GM12892 (cell line): Measurements from ENCODE around the gene OIT3.

Experiments used
- POLR2A ChIP-seq: IDR thresholded peaks from 2 replicates; pipeline ENCODE4 v1.6.1; 2011; ENCODE audit warnings: low read depth, low read length, control low read depth
- TAF1 ChIP-seq: IDR thresholded peaks from 2 replicates; pipeline ENCODE4 v1.6.1; 2011; ENCODE audit warnings: low read depth, mild to moderate bottlenecking, control low read depth, low read length, borderline replicate concordance

DNA sequence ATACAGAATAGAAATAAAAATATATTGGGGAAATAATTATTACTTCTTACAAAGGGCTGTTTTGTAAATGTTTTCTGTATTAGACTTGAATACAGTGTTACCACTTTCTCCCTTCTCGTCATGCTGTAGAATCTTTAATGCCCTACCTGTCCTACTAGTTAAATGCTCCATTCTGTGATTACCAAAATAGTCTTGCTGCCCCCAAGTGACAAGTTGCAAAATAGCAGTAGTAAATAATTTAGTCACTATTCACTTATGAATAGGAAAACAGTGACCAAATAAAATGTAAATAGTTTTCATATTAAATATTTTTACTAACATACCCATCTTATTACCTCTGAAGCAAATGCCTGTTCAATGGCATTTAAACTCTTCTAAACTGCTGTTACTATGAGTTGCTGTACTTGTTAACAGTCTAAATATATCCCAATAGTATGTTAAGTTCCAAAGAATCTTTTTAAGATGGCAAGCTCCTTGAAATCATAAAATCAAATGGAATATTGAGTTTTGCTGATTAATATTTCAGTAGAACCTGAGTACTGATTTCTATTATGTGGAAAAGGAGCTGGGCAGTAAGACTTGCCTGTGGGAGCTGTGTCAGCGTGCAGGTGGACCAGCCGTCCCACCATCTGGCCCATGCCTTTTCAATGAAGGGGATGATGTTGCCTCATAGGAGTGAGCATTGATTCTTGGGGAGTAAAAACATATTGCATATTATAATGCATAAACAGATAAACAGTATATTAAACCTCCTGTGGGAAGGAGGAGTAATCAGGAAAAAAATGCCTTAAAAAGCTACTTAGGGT is 18.1 kb upstream of the OIT3 start:
- no peak for TF ChIP-seq TAF1
- no peak for TF ChIP-seq POLR2A
